HG02642 (cell line): ENCODE measurements around the gene NPAS3.

Experiments
- ATAC-seq: cut with Tn5 transposase; IDR thresholded peaks from one replicate; pipeline ENCODE4 v1.9.1; 2021; ENCODE audit warnings: mild to moderate bottlenecking; ENCODE audit not compliant: unreplicated experiment, poor library complexity

NPAS3 gene

DNA sequence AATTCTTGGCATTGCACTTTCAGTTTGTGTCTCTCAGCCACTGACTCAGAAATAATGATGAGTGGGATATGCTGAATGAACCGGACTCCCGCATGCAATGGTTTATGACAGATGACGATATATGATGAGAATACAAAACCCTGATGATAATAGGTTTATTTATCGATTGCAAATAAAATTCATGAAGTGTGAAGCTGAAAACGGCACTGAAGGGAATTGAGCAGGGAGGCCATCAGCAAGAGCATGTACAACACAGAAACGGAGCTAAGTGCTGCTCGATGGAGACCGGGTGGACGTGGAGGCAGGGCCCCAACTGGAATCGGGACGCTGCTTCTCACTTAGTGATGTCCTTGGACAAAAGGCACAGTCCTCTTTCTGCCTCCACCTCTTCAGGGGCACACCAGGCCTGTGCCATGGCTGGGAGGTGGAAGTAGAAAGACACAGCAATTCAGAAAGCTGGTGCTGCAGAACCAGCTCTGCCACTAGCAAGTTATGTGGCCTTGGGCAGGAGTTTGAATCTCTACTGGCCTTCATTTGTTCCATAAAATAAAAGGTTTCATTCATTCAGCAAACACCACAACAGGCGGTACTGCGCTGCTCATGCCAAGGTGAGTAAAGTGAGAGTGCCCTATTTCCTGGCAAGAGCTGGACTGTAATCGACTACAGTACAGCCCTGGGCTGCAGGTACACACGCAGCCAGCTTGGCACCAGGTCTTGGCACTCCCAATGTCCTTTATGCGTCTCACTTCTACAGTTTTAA is 895.2 kb downstream of the NPAS3 start:
- no peak for ATAC-seq

DNA sequence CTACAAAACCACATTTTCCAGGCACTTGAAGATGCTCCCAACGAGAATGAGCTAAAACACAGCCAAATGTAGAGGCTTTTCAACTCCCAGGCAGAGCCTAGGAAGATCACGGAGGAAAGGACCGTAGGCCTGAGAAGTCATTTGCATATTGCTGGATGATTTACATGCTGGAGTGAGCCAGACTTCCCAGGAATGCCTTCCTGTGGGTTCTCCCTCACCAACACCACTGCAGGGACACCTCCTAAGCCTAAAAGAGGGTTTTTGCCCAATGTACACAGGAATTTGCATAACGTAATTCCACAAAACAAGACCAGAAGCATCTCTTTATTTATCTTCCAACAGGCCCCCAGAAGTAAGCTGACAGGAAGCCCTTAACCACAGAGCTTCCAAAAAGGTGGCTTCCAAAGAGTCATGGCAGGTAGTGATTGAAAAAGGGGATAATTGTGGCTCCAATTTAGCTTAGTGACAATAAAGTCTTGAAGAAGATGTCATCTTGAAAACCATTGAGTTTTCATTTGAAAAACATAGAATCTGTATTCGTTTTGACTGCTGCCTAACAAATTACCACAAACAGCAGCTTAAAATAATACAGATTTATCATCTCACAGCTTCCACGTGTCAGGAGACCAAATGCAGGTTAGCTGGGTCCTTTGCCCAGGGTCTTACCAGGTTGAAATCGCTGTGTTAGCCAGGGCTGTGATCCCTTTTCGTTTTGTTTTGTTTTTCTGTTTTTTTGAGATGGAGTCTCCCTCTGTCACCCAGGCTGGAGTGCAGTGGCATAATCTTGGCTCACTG is 896.0 kb downstream of the NPAS3 start:
- no peak for ATAC-seq

DNA sequence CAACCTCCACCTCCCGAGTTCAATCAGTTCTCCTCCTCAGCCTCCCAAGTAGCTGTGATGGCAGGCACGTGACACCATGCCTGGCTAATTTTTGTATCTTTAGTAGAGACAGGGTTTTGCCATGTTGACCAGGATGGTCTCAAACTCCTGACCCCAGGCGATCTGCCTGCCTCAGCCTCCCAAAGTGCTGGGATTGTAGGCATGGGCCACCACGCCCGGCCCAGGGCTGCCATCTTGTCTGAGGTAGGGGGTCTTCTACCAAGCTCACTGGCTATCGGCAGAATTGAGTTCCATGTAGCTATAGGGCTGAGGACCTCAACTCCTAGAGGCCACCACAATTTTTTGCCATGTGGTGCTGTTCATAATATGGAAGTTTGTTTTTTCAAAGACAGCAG is 896.6 kb downstream of the NPAS3 start:
- ATAC-seq = no peak

DNA sequence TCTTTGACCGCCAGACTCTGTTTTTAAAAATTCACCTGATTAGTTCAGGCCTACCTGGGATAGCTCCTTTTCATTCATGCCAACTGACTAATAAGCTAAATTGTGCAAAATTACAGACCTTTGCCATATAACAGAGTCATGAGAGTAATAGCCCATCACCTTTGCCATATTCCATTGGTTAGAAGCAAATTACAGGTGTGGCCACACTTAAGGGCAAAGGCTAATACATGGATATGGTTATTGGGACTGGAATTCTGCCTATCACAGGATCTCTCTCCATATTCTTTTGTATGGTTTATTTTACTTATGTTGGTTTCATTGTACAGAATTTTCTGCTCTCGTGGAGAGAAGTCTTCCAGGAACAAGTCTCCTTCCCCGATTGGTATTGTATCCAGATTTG is 897.0 kb downstream of the NPAS3 start:
- no peak for ATAC-seq

DNA sequence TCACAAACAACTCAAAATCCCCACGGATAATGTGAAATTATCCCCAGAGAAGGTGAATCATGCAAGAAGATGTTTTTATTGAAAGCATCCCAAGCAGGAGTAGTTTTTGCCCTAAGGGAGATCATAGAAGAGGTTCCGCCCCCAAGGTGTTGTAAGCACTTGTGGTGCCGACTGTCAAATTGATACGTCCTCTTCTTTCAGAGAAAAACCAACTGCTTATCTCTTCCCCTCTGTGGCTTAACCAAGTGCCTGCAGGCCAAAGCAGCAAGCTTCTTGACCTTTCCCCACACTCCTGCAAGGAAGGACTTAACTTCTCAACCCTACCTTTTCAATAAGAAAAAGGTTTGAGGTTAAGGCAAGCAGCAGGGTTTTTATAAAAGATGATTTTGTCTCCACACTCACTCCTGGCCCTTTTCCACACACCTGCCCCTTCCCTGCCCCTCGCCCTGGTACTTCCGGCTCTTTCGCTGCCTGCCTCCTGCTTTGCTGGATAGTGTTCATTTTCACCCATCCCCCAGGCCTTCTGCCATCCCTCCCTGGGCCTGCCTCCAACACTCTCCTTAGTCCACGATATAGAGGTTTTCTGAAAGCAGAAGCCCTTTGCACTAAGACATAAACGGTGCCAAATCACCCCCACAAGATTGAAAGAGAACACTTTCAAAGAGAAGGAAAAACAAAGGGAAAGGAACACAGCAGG is 897.7 kb downstream of the NPAS3 start:
- no peak for ATAC-seq

DNA sequence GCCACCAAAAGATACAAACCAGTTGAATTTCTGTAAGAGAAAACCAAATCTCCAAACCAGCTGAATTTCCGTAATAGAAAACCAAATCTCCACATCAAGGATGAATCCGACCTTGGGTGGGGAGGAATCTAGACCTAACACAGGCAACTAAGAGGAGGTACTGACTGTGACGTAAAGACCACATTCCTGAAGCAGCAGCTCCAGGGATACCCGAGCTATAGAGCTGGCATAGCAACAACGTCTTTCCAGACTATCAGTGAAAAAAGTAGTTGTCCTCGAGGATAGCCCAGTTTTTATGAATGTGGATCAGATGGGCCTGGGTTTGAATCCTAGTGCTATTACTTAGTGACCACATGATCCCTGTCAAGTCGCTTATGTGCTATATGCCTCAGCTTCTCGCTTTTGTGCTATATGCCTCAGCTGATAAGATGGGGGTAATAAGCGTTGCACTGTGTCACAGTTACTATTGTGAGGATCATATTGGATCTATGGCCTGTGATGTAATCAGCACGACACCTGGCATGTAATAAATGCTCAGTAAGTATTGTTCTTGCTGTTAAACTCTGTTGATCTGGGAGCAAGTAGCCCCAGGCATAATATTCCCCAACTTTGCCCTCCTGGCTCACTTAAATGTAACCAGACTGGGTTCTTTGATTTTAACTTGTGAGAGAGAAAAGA is 898.4 kb downstream of the NPAS3 start:
- ATAC-seq = no peak

DNA sequence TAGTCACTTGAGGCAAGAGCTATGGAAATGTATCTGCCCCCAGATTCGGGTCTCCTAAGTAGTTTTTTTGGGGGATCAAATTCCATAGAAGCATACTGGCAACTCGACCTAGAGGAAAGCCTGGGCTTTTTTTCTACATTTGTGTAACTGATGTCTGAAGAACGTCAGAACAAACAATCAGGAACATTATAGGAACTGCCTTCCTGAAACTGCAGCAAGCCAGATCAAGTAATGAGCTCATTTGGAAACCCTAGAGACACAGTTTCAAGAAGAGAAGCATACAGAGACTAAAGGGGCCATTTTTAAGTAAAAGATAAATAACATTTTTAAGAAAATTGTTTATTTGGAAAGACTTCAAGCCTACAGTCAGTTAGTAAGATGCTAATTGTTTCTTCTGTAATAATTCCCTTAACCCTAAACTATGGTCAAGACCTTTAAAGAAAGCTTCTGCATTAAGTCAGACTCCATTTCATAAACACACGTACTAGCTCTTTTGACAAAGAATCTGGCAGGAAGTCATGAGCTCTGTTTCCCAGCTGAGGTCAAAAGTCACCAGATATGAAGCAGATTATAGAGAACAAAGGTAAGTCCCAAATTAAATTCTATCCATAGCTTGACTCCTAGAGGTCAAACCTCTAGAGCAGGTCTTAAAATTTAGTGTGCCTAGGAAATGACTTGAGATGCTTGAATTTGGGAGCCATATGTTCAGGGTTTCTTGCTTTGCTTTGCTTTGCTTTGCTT is 899.4 kb downstream of the NPAS3 start:
- no peak for ATAC-seq

DNA sequence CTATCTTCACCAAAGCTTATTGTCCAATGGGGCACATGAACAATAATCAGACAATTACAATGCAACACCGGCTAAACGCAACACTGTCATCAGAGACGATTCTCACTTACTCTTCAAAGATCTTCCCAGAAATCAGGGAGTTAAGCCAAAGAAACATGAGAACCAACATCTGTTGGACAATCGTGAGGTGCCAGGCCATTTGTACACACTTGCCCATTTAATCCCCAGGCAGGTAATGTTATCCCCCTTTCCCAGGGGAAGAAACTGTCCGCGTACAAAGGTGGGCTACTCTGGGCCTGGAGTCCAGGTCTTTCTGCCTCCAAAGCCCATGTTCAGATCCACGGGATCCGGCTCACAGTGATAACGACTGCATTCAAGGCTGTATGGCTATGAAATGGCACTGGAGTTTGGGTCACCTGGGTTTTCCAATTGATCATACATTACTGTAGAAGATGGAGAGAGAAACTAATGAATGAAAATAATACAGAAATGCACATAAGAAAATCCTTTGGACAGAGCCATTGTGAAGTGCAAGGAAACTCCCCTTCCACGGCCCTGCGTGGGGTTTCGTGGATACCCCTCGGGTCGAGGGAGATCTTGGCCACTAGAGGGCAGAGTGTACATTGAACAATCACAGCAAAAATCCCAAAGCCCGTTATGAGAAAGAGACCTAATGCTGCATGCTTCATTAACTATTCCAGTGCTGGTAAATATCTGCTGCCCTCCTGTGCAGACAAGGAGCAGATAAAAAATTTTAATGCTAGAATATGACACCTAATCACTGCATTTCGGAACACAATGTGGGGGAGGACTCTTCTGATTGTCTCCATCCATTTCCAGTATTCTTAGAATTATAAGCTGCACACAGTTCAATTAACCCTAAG is 900.8 kb downstream of the NPAS3 start:
- peak; percentile 75 for ATAC-seq

DNA sequence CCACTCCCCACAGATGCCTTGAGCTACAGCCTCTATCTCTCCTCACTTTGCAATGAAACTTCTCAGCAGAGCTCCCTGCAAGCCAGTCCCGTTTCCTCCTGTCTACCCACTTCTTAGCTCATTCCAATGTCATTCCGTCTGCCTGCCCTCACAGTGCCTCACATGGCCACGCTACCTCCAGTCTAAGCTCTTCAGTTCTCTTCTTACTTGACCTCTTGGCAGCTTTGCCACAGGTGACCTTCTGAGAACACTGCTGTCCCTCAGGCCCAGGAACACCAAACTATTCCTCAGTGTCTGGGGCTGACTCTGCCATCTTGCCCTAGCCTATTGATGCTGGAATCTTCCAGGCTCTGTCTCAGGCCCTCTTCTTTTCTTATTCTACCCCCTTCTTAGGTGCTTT is 902.1 kb downstream of the NPAS3 start:
- ATAC-seq = no peak

DNA sequence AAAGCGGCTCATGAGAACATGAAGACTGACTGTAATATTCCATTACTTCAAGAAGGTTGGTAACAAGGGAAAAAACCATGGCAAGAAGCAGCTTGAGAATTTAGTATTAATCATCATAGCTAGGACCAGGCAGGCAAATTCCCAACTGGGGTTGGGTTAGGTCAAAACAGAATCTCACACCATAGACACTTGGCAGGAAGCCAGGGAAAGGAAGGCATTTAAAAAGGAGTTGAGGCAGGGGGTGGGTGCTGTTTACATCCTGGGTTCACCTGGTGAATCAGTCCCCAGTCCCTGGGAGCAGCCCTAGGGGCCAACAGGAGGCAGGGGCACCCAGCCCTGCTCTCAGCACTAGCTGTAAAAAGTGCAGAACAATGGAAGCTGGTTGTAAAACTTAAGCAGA is 903.6 kb downstream of the NPAS3 start:
- ATAC-seq = no peak

DNA sequence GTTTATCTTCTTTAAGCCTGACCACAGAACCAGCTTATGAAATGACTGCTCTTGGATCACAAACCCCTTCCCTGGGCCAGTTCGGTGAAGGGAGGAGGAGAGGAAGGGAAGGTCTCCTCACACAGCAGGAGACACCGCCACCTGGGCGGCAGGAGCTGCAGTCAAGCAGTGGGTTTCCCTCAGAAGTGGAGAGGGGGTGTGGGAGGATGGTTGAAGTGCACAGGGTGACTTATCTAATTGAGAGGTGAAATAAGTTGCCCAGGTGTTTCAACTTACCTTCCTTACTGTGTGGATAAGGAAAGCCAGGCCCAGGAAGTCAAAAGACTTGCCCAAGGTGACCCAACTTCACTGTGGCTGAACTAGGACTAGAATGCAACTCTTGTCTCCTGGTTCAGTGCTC is 905.4 kb downstream of the NPAS3 start:
- no peak for ATAC-seq

DNA sequence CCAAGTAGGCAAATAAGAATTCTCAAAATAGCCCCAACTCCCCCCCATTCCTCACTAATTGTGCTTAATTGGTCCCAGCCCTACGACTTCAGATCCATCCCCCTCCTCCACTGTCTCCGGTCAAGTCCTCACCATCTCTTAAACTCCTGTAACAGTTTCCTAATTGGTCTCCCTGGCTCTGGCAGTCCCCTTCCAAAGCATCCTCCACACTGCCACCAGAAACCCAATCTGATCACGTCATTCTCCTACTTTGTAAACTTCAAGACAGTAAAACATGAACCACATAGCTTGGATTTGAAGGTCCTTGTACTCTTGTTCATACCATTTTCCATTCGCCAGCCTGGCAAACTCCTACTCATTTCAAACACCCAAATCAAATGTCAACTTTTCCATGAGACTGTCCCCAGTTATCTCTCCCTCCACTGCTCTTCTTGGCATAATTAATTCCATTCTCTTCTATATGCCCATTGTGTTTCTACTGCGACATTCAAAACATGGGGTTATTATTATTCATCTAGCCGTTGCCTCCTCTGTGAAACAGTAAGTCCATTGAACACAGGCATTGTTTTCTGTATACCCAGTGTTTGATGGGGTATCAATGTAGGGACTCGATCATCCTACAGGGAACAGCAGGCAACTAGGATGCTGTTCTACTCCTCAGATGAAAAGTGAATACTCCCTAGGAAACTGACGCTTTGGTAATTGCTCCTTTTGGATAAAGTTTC is 907.6 kb downstream of the NPAS3 start:
- no peak for ATAC-seq

DNA sequence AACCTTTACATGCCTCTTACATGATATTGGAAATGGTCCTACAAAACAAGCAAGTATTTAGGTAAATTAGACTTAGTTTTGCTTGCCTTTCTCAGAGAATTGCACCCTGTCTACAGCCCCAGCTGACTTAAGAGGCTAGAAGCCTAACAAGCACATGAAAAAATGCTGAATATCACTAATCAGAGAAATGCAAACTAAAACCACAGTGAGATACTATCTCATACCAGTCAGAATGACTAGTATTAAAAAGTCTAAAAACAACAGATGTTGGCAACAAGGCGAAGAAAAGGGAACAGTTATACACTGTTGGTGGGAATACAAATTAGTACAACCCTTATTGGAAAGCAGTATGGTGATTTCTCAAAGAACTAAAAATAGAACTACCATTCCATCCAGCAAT is 908.4 kb downstream of the NPAS3 start:
- no peak for ATAC-seq

DNA sequence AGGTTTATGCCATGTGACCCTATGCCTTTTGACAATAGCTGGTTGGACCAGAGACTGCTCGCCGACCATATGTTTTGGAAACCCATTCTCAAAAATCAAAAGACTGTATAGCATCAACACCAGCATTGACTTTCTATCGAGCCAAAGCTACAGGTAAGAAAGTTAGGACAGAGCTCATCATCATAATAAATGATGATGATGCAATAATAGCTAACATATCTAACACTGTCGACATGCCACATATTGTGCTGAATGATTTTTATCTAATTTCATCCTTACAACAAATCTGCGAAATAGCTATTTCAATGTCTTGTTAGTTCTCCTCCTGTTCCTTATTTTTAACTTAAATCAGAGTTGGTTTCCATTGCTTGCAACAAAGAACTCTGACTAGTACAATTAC is 909.3 kb downstream of the NPAS3 start:
- no peak for ATAC-seq

DNA sequence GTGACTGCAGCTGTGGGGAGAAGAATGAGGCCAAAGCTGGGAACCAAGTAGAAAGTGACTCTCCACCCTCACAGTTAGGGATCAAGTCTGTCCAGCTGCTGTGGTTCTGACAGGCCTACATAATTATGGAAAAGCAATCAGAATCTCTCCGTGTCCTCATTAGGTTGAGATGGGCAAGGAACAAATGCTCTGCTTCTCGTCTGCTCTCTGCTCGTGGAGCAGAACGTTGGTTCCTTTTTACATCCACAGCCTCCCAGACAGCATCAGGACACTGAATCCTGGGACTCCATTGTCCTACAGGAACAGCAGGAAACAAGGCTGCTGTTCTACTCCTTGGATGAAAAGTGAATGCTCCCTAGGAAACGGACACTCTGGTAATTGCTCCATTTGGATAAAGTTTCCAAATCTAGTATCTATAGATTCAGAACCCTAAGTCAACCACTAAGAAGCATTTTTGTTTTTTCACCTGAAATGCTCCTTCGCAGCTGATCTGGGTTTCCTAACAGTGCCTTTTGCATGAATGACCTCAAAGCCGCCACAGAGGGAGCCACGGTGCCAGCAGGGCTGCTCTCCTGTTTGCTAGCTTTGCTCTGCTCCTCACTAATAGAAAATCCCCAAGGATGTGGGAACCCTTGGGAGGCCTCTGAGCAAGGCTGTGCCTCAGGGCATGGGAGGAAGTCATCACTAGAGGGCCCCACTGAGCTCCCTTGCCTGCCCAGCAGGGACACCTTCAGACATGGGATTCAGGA is 910.2 kb downstream of the NPAS3 start:
- ATAC-seq = no peak

DNA sequence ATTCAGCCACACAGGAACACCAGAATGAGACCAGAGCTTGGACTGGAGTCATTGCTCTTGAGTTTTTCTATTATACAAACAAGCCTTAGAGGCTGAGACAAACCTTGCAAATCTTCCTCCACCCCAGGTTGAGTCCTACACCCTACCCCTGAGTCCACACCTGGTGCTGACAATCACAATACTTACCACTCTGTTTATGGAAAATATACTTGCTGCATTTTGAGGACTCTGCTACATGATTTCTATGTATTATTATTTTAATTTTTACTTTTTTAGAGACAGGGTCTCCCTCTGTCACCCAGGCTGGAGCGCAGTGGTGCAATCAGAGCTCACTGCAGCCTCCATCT is 910.7 kb downstream of the NPAS3 start:
- ATAC-seq = no peak

DNA sequence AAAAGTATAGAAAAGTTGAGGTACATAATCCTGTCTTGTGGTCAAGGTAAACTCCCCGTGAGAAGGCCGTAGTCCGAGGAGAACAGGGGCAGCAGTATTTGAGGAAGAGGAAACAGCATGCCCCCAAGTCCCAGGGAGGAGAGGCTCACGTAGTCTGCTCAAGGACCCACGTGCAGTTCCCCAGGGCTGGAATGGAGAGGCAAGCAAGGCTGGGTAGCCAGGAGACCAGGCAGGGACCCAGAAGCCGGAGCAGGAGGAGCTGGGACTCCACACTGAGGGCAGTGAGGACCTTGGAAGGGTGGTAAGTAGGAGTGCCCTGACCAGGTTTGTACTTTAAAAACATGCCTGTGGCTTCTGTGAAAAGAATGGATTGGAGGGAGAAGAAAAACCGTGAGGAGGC is 912.1 kb downstream of the NPAS3 start:
- no peak for ATAC-seq

DNA sequence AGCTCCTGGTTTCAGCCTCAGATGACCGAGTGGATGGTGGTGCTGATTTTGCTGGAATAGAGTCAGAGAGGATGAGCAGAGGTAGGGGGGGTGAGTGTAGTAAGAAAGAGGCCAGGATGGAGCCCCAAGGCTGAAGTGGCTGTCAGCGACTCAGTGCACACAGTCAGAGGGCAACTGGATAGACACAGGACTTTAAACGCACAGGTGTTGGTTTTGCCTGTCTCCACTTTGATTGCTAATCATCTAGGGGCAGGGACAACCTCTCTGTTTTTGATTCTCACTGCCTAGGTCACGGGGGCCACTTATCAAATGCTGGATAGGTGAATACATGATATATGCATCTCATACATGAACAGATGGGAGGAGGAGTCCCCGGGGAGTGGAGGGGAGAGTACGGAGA is 912.7 kb downstream of the NPAS3 start:
- ATAC-seq = no peak
